GM19351 (cell line): ENCODE results near the gene LAMA4.

ENCODE experiments used
- ATAC-seq: cut with Tn5 transposase; IDR thresholded peaks from one replicate; pipeline ENCODE4 v1.9.1; 2021; ENCODE audit warnings: mild to moderate bottlenecking, moderate library complexity; ENCODE audit not compliant: unreplicated experiment

The LAMA4 gene

GRCh38 chr6:112241820-112242429, 12.4 kb downstream of the LAMA4 start:
- no peak for ATAC-seq

GRCh38 chr6:112237595-112237994, 16.8 kb downstream of the LAMA4 start:
- ATAC-seq: no peak

GRCh38 chr6:112237066-112237465, 17.3 kb downstream of the LAMA4 start:
- no peak for ATAC-seq

- no peak for ATAC-seq
Observed at GRCh38 chr6:112235956-112236355, 18.4 kb downstream of the LAMA4 start.

- ATAC-seq: no peak
Observed at GRCh38 chr6:112234601-112235000, 19.8 kb downstream of the LAMA4 start.

GRCh38 chr6:112233847-112234246, 20.5 kb downstream of the LAMA4 start:
- ATAC-seq: no peak

- no peak for ATAC-seq
Observed at GRCh38 chr6:112232845-112233256, 21.5 kb downstream of the LAMA4 start.

GRCh38 chr6:112231594-112232060, 22.7 kb downstream of the LAMA4 start:
- no peak for ATAC-seq

- ATAC-seq: no peak
Observed at GRCh38 chr6:112231164-112231563, 23.2 kb downstream of the LAMA4 start.

GRCh38 chr6:112228480-112229332, 25.7 kb downstream of the LAMA4 start:
- no peak for ATAC-seq

GRCh38 chr6:112227992-112228391, 26.4 kb downstream of the LAMA4 start:
- ATAC-seq: no peak

- no peak for ATAC-seq
Observed at GRCh38 chr6:112227411-112227810, 27.0 kb downstream of the LAMA4 start.

- no peak for ATAC-seq
Observed at GRCh38 chr6:112225691-112226090, 28.7 kb downstream of the LAMA4 start.

GRCh38 chr6:112224088-112224487, 30.3 kb downstream of the LAMA4 start:
- ATAC-seq: no peak

- ATAC-seq: no peak
Observed at GRCh38 chr6:112223070-112223861, 31.1 kb downstream of the LAMA4 start.

- no peak for ATAC-seq
Observed at GRCh38 chr6:112221981-112222852, 32.1 kb downstream of the LAMA4 start.

GRCh38 chr6:112221561-112221960, 32.8 kb downstream of the LAMA4 start:
- no peak for ATAC-seq

GRCh38 chr6:112218563-112218962, 35.8 kb downstream of the LAMA4 start:
- ATAC-seq: no peak

GRCh38 chr6:112216662-112217551, 37.5 kb downstream of the LAMA4 start:
- no peak for ATAC-seq
